ENCODE results near the gene EDEM3.

The EDEM3 gene

DNA sequence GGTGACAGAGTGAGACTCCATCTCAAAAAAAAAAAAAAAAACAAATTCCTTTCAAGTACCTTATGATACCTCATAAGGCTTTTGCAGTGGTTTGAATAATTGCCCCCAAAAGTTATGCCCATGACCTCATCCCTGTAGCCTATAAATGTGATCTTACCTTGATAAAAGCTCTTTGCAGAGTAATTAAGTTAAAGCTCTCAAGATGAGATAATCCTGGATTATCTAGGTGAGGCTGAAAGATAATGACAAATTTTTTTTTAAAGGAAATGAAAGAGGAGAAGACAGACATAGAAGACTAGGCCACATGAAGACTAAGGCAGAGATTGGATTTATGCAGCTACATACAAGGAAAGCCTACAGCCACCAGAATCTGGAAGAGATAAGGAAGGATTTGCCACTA lies 20.7 kb upstream of the EDEM3 start:
- no peak overlapping the region for H3K27ac Mint-ChIP-seq
- no peaks in the 10 kb centered on the region for H3K27me3 Mint-ChIP-seq (ENCODE audit: low read depth)
- H3K9me3 Mint-ChIP-seq: no peaks in the 10 kb centered on the region
- H3K4me3 Mint-ChIP-seq: no peak overlapping the region
- H3K36me3 Mint-ChIP-seq (ENCODE audit: low read depth): no peaks in the 10 kb centered on the region
- no peaks in the 10 kb centered on the region for H3K4me1 Mint-ChIP-seq
- TF ChIP-seq, protein P1, sequence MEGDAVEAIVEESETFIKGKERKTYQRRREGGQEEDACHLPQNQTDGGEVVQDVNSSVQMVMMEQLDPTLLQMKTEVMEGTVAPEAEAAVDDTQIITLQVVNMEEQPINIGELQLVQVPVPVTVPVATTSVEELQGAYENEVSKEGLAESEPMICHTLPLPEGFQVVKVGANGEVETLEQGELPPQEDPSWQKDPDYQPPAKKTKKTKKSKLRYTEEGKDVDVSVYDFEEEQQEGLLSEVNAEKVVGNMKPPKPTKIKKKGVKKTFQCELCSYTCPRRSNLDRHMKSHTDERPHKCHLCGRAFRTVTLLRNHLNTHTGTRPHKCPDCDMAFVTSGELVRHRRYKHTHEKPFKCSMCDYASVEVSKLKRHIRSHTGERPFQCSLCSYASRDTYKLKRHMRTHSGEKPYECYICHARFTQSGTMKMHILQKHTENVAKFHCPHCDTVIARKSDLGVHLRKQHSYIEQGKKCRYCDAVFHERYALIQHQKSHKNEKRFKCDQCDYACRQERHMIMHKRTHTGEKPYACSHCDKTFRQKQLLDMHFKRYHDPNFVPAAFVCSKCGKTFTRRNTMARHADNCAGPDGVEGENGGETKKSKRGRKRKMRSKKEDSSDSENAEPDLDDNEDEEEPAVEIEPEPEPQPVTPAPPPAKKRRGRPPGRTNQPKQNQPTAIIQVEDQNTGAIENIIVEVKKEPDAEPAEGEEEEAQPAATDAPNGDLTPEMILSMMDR (IDR thresholded peaks at IDR 0.05; ENCODE audit: unreplicated experiment in 3 of 3): no peak

DNA sequence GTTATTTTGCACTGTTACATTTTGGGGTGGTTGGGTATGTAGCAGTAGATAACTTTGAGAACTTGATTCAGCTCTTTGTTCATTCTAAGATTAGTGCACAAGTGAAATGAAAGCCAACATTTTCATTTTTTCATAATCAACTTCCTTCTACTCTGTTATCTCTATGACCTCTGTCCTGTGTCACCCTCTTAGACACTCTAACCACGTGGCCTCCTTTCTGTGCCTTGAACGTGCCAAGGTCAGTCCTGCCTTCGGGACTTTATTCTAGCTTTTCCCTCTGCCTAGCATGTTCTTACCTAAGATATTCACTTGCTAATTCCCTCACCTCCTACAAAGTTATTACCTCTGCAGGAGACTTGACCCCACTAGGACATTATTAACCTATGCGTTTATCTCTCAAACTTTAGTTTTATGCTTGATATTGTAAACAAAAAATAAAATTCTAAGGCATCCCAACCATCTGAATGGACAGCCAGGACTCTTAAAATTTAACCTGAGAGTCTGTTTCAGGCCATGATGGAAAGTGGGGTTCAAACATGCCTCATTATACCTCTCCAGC lies 19.2 kb upstream of the EDEM3 start:
- H3K9me3 Mint-ChIP-seq: no peaks in the 10 kb centered on the region
- TF ChIP-seq, protein P1 (IDR thresholded peaks at IDR 0.05; ENCODE audit: unreplicated experiment in 3 of 3): no peak
- no peaks in the 10 kb centered on the region for H3K27me3 Mint-ChIP-seq (ENCODE audit: low read depth)
- no peak overlapping the region for H3K27ac Mint-ChIP-seq
- H3K4me1 Mint-ChIP-seq: no peaks in the 10 kb centered on the region
- H3K36me3 Mint-ChIP-seq (ENCODE audit: low read depth): no peaks in the 10 kb centered on the region
- no peak overlapping the region for H3K4me3 Mint-ChIP-seq

DNA sequence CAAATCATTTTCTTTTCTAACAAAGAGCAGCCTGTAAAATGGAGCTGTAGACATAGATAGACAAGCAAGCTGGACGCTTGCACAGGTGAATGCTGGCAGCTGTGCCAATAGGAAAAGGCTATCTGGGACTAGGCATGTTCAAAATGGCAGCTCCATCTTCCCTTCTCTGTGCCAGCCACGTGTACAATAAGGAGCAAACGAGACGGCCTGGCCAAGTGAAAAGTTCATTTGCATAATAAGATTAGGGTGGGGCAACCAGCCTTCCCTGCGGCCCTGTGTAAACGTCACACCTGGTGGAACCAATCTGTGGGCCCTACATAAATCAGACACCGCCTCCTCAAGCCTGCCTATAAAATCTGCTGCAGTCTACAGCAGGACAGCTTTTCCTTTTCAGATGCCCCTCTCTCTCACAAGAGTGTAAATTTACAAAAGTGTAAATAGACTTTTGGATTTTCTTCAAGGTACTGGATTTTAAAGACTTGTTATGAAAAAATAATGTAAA lies 16.6 kb upstream of the EDEM3 start:
- no peaks in the 10 kb centered on the region for H3K4me1 Mint-ChIP-seq
- no peaks in the 10 kb centered on the region for H3K36me3 Mint-ChIP-seq (ENCODE audit: low read depth)
- H3K4me3 Mint-ChIP-seq: no peak overlapping the region
- no peaks in the 10 kb centered on the region for H3K27me3 Mint-ChIP-seq (ENCODE audit: low read depth)
- TF ChIP-seq, protein P1 (IDR thresholded peaks at IDR 0.05; ENCODE audit: unreplicated experiment in 3 of 3): no peak
- no peak overlapping the region for H3K27ac Mint-ChIP-seq
- no peaks in the 10 kb centered on the region for H3K9me3 Mint-ChIP-seq

DNA sequence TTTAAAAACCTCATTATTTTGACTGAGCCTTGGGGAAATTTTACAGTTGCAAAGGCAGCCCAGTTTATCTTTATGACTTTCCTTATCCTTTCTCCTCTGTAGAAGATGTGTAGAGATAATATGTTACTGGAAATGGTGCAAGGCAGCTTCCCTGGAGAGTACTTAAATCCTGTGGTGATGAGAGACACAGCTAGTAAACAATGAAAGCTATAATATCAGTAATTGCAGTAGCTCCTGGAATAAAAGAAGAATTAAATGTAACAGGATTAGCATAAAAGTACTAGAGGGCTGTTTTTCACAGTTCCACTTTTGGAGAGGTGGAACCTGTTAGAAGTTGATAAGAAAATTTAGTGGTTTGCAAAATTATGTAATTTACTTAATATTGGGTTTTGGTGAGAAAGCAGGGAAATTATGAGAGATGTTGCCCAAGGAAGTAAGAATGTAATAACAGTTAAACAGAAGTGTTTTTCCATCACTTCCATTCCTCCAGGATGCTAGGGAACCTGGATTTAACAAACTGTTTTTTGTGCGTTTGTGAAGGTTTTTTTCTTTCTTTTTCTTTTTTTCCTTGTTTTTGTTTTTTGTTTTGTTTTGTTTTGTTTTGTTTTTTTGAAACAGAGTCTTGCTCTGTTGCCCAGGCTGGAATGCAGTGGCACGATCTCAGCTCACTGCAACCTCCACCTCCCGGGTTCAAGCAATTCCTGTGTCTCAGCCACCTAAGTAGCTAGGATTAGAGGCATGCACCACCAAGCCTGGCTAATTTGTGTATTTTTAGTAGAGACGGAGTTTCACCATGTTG lies 15.7 kb upstream of the EDEM3 start:
- Mint-ChIP-seq H3K9me3 (no peaks in the 10 kb centered on the region), H3K36me3 (ENCODE audit: low read depth) (no peaks in the 10 kb centered on the region), H3K27me3 (ENCODE audit: low read depth) (no peaks in the 10 kb centered on the region), H3K4me1 (no peaks in the 10 kb centered on the region), H3K4me3 (no peak overlapping the region), H3K27ac (no peak overlapping the region)
- TF ChIP-seq, protein P1 (IDR thresholded peaks at IDR 0.05; ENCODE audit: unreplicated experiment in 3 of 3): no peak

DNA sequence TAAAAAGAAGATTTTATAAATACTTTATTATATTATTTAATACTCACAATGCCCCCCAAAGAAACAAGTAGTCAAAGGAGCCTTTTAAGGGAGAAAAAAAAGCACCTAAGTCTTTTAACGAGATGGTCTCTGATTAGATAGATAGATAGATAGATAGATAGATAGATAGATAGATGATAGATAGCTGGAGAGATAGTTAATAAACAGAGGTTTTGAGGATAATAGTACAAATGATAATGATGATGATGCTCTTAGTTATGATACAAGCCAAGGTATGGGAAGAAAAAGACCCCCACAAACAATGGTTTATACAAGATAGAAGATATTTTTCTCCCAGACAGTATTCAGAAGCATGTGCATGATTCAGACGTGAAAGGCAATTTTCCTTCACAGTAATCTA lies 14.6 kb upstream of the EDEM3 start:
- TF ChIP-seq, protein P1 (IDR thresholded peaks at IDR 0.05; ENCODE audit: unreplicated experiment in 3 of 3): no peak
- Mint-ChIP-seq H3K27ac (no peak overlapping the region), H3K27me3 (ENCODE audit: low read depth) (no peaks in the 10 kb centered on the region), H3K36me3 (ENCODE audit: low read depth) (no peaks in the 10 kb centered on the region), H3K4me1 (no peaks in the 10 kb centered on the region), H3K9me3 (no peaks in the 10 kb centered on the region), H3K4me3 (no peak overlapping the region)

DNA sequence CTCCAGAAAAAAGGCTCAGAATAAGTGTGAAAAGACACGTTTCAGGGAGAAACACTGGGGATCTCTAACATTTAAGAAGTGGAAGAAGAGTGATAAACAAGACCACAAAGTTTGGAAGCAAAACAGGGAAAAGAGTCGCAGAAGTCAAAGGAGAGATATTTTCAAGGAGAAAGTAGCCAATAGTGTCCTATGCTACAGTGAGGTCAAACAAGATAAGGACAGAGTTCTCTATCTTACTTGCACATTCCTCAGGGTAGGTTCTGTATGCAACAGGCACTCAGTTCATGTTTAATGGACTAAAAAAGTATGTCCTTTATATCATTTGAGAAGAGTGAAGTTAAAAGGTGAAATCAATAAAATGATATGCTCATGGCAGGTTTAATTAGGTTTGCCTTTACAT lies 13.8 kb upstream of the EDEM3 start:
- Mint-ChIP-seq H3K36me3 (ENCODE audit: low read depth) (no peaks in the 10 kb centered on the region), H3K4me1 (no peaks in the 10 kb centered on the region), H3K9me3 (no peaks in the 10 kb centered on the region), H3K27ac (no peak overlapping the region), H3K4me3 (no peak overlapping the region), H3K27me3 (ENCODE audit: low read depth) (no peaks in the 10 kb centered on the region)
- TF ChIP-seq, protein P1 (IDR thresholded peaks at IDR 0.05; ENCODE audit: unreplicated experiment in 3 of 3): no peak

Measured in nephron (organoid).